ENCODE measurements around the gene DLGAP1. TPM values are rescaled to one million over a fixed set of nuclear protein-coding genes. Genes with fewer than 3 reads are reported as not detected.

Gene DLGAP1
- polyA plus RNA-seq, 4 donors = 0.22 to 0.47 TPM; not detected in 2

- FAIRE-seq = no peak
- peak; percentile 71 to 90 for DNase-seq
- WGBS, 3 donors = 65 to 78% (median 71%) methylated on average over 18 of the region's 18 CpGs
- peaks cover 5 to 41% (median 6%) of the 10 kb centered on the region in 3 donors for H3K4me1 ChIP-seq (ENCODE audit: control insufficient read depth in 3 of 3, insufficient read depth in 2 of 3, low read depth in 1 of 3, low read length in 2 of 3)
- no peaks in the 10 kb centered on the region for H3K27me3 ChIP-seq (ENCODE audit: control insufficient read depth in 3 of 3, insufficient read depth in 3 of 3, low read length in 3 of 3)
- H3K27ac ChIP-seq (ENCODE audit: low read depth in 1 of 3, low read length in 2 of 3) = peak overlapping the region in 1 of 3 donors; percentile 15
- no peaks in the 10 kb centered on the region for H3K36me3 ChIP-seq (ENCODE audit: control insufficient read depth in 3 of 3, insufficient read depth in 2 of 3, low read depth in 1 of 3, low read length in 3 of 3)
- peaks cover 0 to 4% of the 10 kb centered on the region in 2 donors for H3K9me3 ChIP-seq (ENCODE audit: control insufficient read depth in 2 of 2, insufficient read depth in 1 of 2, low read depth in 1 of 2, low read length in 1 of 2)
- no peak overlapping the region for H3K4me3 ChIP-seq (ENCODE audit: low read depth in 1 of 3, low read length in 3 of 3)
Observed at GRCh38 chr18:3620146-3621119, 834.7 kb downstream of the DLGAP1 start.

GRCh38 chr18:3619746-3620145 is 835.4 kb downstream of the DLGAP1 start:
- no peak overlapping the region for H3K4me3 ChIP-seq (ENCODE audit: low read depth in 1 of 3, low read length in 3 of 3)
- no peaks in the 10 kb centered on the region for H3K36me3 ChIP-seq (ENCODE audit: control insufficient read depth in 3 of 3, insufficient read depth in 2 of 3, low read depth in 1 of 3, low read length in 3 of 3)
- H3K27ac ChIP-seq (ENCODE audit: low read depth in 1 of 3, low read length in 2 of 3) = no peak overlapping the region
- H3K9me3 ChIP-seq (ENCODE audit: control insufficient read depth in 2 of 2, insufficient read depth in 1 of 2, low read depth in 1 of 2, low read length in 1 of 2) = peaks cover 0 to 4% of the 10 kb centered on the region in 2 donors
- no peak for FAIRE-seq
- H3K4me1 ChIP-seq (ENCODE audit: control insufficient read depth in 3 of 3, insufficient read depth in 2 of 3, low read depth in 1 of 3, low read length in 2 of 3) = peaks cover 6 to 36% (median 8%) of the 10 kb centered on the region in 3 donors
- 97 to 99% (median 98%) methylated on average over 4 of the region's 4 CpGs for WGBS, 3 donors
- no peak for DNase-seq
- H3K27me3 ChIP-seq (ENCODE audit: control insufficient read depth in 3 of 3, insufficient read depth in 3 of 3, low read length in 3 of 3) = no peaks in the 10 kb centered on the region

GRCh38 chr18:3619222-3619621 is 835.9 kb downstream of the DLGAP1 start:
- H3K36me3 ChIP-seq (ENCODE audit: control insufficient read depth in 3 of 3, insufficient read depth in 2 of 3, low read depth in 1 of 3, low read length in 3 of 3) = no peaks in the 10 kb centered on the region
- H3K27me3 ChIP-seq (ENCODE audit: control insufficient read depth in 3 of 3, insufficient read depth in 3 of 3, low read length in 3 of 3) = no peaks in the 10 kb centered on the region
- peaks cover 6 to 31% (median 8%) of the 10 kb centered on the region in 3 donors for H3K4me1 ChIP-seq (ENCODE audit: control insufficient read depth in 3 of 3, insufficient read depth in 2 of 3, low read depth in 1 of 3, low read length in 2 of 3)
- 95 to 96% (median 96%) methylated on average over 3 of the region's 3 CpGs for WGBS, 3 donors
- no peak overlapping the region for H3K27ac ChIP-seq (ENCODE audit: low read depth in 1 of 3, low read length in 2 of 3)
- DNase-seq (no peak), FAIRE-seq (no peak)
- peaks cover 0 to 4% of the 10 kb centered on the region in 2 donors for H3K9me3 ChIP-seq (ENCODE audit: control insufficient read depth in 2 of 2, insufficient read depth in 1 of 2, low read depth in 1 of 2, low read length in 1 of 2)
- H3K4me3 ChIP-seq (ENCODE audit: low read depth in 1 of 3, low read length in 3 of 3) = no peak overlapping the region

GRCh38 chr18:3616744-3617143 is 838.4 kb downstream of the DLGAP1 start:
- H3K27me3 ChIP-seq (ENCODE audit: control insufficient read depth in 3 of 3, insufficient read depth in 3 of 3, low read length in 3 of 3) = no peaks in the 10 kb centered on the region
- peaks cover 3 to 19% (median 6%) of the 10 kb centered on the region in 3 donors for H3K4me1 ChIP-seq (ENCODE audit: control insufficient read depth in 3 of 3, insufficient read depth in 2 of 3, low read depth in 1 of 3, low read length in 2 of 3)
- 89 to 98% (median 90%) methylated on average over 3 of the region's 3 CpGs for WGBS, 3 donors
- no peak overlapping the region for H3K4me3 ChIP-seq (ENCODE audit: low read depth in 1 of 3, low read length in 3 of 3)
- H3K36me3 ChIP-seq (ENCODE audit: control insufficient read depth in 3 of 3, insufficient read depth in 2 of 3, low read depth in 1 of 3, low read length in 3 of 3) = no peaks in the 10 kb centered on the region
- H3K9me3 ChIP-seq (ENCODE audit: control insufficient read depth in 2 of 2, insufficient read depth in 1 of 2, low read depth in 1 of 2, low read length in 1 of 2) = peaks cover 0 to 4% of the 10 kb centered on the region in 2 donors
- no peak for FAIRE-seq
- no peak for DNase-seq
- peak overlapping the region in 1 of 3 donors; percentile 62 for H3K27ac ChIP-seq (ENCODE audit: low read depth in 1 of 3, low read length in 2 of 3)

- no peak overlapping the region for H3K4me3 ChIP-seq (ENCODE audit: low read depth in 1 of 3, low read length in 3 of 3)
- DNase-seq (no peak), FAIRE-seq (no peak)
- no peaks in the 10 kb centered on the region for H3K27me3 ChIP-seq (ENCODE audit: control insufficient read depth in 3 of 3, insufficient read depth in 3 of 3, low read length in 3 of 3)
- 90 to 95% (median 92%) methylated on average over 6 of the region's 6 CpGs for WGBS, 3 donors
- H3K27ac ChIP-seq (ENCODE audit: low read depth in 1 of 3, low read length in 2 of 3) = no peak overlapping the region
- H3K36me3 ChIP-seq (ENCODE audit: control insufficient read depth in 3 of 3, insufficient read depth in 2 of 3, low read depth in 1 of 3, low read length in 3 of 3) = no peaks in the 10 kb centered on the region
- peaks cover 0 to 4% of the 10 kb centered on the region in 2 donors for H3K9me3 ChIP-seq (ENCODE audit: control insufficient read depth in 2 of 2, insufficient read depth in 1 of 2, low read depth in 1 of 2, low read length in 1 of 2)
- peaks cover 3 to 15% (median 3%) of the 10 kb centered on the region in 3 donors for H3K4me1 ChIP-seq (ENCODE audit: control insufficient read depth in 3 of 3, insufficient read depth in 2 of 3, low read depth in 1 of 3, low read length in 2 of 3)
Observed at GRCh38 chr18:3616142-3616541, 839.0 kb downstream of the DLGAP1 start.

DNA sequence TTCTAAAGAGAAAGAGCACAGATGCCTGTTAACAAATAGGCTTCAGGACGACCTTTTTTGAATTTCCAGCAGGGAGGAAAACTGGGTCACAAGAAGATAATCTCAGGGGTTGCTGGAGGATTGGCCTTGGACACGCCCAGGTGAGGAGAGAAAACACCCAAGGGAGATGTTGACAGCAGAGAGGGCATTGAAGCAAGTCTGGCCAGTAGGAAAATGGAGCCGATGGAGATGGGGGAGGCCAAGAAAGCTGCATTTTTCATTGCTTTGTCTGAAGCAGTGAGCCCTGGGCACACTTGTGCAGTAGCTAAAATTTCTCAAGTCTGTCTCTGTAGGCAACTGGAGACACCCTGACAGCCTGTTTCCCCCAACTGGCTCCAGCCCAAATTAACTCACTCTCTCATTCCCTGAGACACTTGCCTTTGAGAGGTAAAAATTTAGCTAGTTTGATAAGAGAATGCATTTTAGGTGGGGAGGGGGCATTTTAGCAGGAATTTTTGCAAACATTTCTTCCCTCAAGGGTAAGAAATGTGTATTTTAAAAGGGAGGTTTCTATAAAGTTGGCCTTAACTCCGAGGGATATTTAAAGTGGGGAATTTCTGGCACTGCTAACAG is 839.6 kb downstream of the DLGAP1 start:
- DNase-seq (no peak), FAIRE-seq (no peak)
- 42 to 57% (median 49%) methylated on average over 4 of the region's 4 CpGs for WGBS, 3 donors
- Histone ChIP-seq H3K4me3 (ENCODE audit: low read depth in 1 of 3, low read length in 3 of 3) (no peak overlapping the region), H3K9me3 (ENCODE audit: control insufficient read depth in 2 of 2, insufficient read depth in 1 of 2, low read depth in 1 of 2, low read length in 1 of 2) (peaks cover 0 to 4% of the 10 kb centered on the region in 2 donors), H3K27ac (ENCODE audit: low read depth in 1 of 3, low read length in 2 of 3) (no peak overlapping the region), H3K4me1 (ENCODE audit: control insufficient read depth in 3 of 3, insufficient read depth in 2 of 3, low read depth in 1 of 3, low read length in 2 of 3) (peaks cover 3 to 10% (median 3%) of the 10 kb centered on the region in 3 donors), H3K27me3 (ENCODE audit: control insufficient read depth in 3 of 3, insufficient read depth in 3 of 3, low read length in 3 of 3) (no peaks in the 10 kb centered on the region), H3K36me3 (ENCODE audit: control insufficient read depth in 3 of 3, insufficient read depth in 2 of 3, low read depth in 1 of 3, low read length in 3 of 3) (no peaks in the 10 kb centered on the region)

GRCh38 chr18:3612315-3612714 is 842.8 kb downstream of the DLGAP1 start:
- no peak for FAIRE-seq
- WGBS, 3 donors = 71 to 78% (median 77%) methylated on average over 5 of the region's 5 CpGs
- DNase-seq = no peak

GRCh38 chr18:3611313-3612090 is 843.6 kb downstream of the DLGAP1 start:
- H3K27me3 ChIP-seq (ENCODE audit: control insufficient read depth in 3 of 3, insufficient read depth in 3 of 3, low read length in 3 of 3) = no peaks in the 10 kb centered on the region
- no peak for DNase-seq
- 71 to 91% (median 89%) methylated on average over 15 of the region's 15 CpGs for WGBS, 3 donors

More at GRCh38 chr18:3612315-3612714, 842.8 kb downstream of the DLGAP1 start:
- Histone ChIP-seq H3K27me3 (ENCODE audit: control insufficient read depth in 3 of 3, insufficient read depth in 3 of 3, low read length in 3 of 3) (no peaks in the 10 kb centered on the region), H3K36me3 (ENCODE audit: control insufficient read depth in 3 of 3, insufficient read depth in 2 of 3, low read depth in 1 of 3, low read length in 3 of 3) (no peaks in the 10 kb centered on the region), H3K4me3 (ENCODE audit: low read depth in 1 of 3, low read length in 3 of 3) (no peak overlapping the region), H3K4me1 (ENCODE audit: control insufficient read depth in 3 of 3, insufficient read depth in 2 of 3, low read depth in 1 of 3, low read length in 2 of 3) (peaks cover 0 to 6% (median 3%) of the 10 kb centered on the region in 3 donors), H3K27ac (ENCODE audit: low read depth in 1 of 3, low read length in 2 of 3) (no peak overlapping the region), H3K9me3 (ENCODE audit: control insufficient read depth in 2 of 2, insufficient read depth in 1 of 2, low read depth in 1 of 2, low read length in 1 of 2) (peaks cover 0 to 4% of the 10 kb centered on the region in 2 donors)

More at GRCh38 chr18:3611313-3612090, 843.6 kb downstream of the DLGAP1 start:
- Histone ChIP-seq H3K4me1 (ENCODE audit: control insufficient read depth in 3 of 3, insufficient read depth in 2 of 3, low read depth in 1 of 3, low read length in 2 of 3) (peaks cover 0 to 6% (median 3%) of the 10 kb centered on the region in 3 donors), H3K4me3 (ENCODE audit: low read depth in 1 of 3, low read length in 3 of 3) (no peak overlapping the region), H3K9me3 (ENCODE audit: control insufficient read depth in 2 of 2, insufficient read depth in 1 of 2, low read depth in 1 of 2, low read length in 1 of 2) (no peaks in the 10 kb centered on the region), H3K36me3 (ENCODE audit: control insufficient read depth in 3 of 3, insufficient read depth in 2 of 3, low read depth in 1 of 3, low read length in 3 of 3) (no peaks in the 10 kb centered on the region), H3K27ac (ENCODE audit: low read depth in 1 of 3, low read length in 2 of 3) (no peak overlapping the region)
- FAIRE-seq = no peak
